ENCODE data around the gene ERCC6L2.

GRCh38 chr9:95942016-95942415 is 66.5 kb downstream of the ERCC6L2 start:
- TF ChIP-seq GATA2 (IDR thresholded peaks at IDR 0.05; ENCODE audit: low read depth, low read length) = no peak
- no peak for TF ChIP-seq GATA3 (IDR thresholded peaks at IDR 0.05; ENCODE audit: low read depth, low read length)

Data from SH-SY5Y (cell line).